HG03520 (cell line): Measurements from ENCODE around the gene ZBTB46.
"Not testable (repeated sequence)": the region's sequence is repeated elsewhere in the genome, so short reads cannot be mapped to it uniquely, and the experiment has no call there.

Source experiments
- ATAC-seq: cut with Tn5 transposase; IDR thresholded peaks from one replicate; pipeline ENCODE4 v1.9.1; 2021; ENCODE audit warnings: mild to moderate bottlenecking, moderate library complexity; ENCODE audit not compliant: unreplicated experiment

The ZBTB46 gene

GRCh38 chr20:63737945-63738686 is 92.9 kb downstream of the ZBTB46 start:
- no peak for ATAC-seq

- no peak for ATAC-seq
Measured at GRCh38 chr20:63737695-63737944, 93.4 kb downstream of the ZBTB46 start.

- ATAC-seq: no peak
Measured at GRCh38 chr20:63736893-63737694, 94.0 kb downstream of the ZBTB46 start.

- ATAC-seq: no peak
Measured at GRCh38 chr20:63735859-63736718, 95.0 kb downstream of the ZBTB46 start, which contains the start of gene LIME1. TSS of gene LIME1 (plus strand) at chr20:63736664. CDS start at chr20:63737550, 886 bp downstream.

GRCh38 chr20:63734946-63735858 is 95.9 kb downstream of the ZBTB46 start:
- ATAC-seq: no peak

GRCh38 chr20:63734111-63734945 is 96.7 kb downstream of the ZBTB46 start:
- no peak for ATAC-seq

GRCh38 chr20:63733579-63734081 is 97.4 kb downstream of the ZBTB46 start:
- ATAC-seq: no peak

GRCh38 chr20:63733117-63733516 is 97.9 kb downstream of the ZBTB46 start:
- ATAC-seq: no peak

GRCh38 chr20:63732118-63733095 is 98.7 kb downstream of the ZBTB46 start:
- ATAC-seq: no peak

- ATAC-seq: no peak
Measured at GRCh38 chr20:63731410-63731809, 99.7 kb downstream of the ZBTB46 start.

- not testable (repeated sequence) for ATAC-seq
Measured at GRCh38 chr20:63730189-63730733, 100.8 kb downstream of the ZBTB46 start.

- ATAC-seq: not testable (repeated sequence)
Measured at GRCh38 chr20:63722967-63723622, 108.0 kb downstream of the ZBTB46 start.

GRCh38 chr20:63718996-63719395 is 112.1 kb downstream of the ZBTB46 start:
- ATAC-seq: no peak

- no peak for ATAC-seq
Measured at GRCh38 chr20:63714858-63715257, 116.2 kb downstream of the ZBTB46 start.

- ATAC-seq: no peak
Measured at GRCh38 chr20:63712191-63712590, 118.9 kb downstream of the ZBTB46 start.

GRCh38 chr20:63711085-63711645 is 119.9 kb downstream of the ZBTB46 start:
- ATAC-seq: no peak

- ATAC-seq: no peak
Measured at GRCh38 chr20:63709149-63709527, 121.9 kb downstream of the ZBTB46 start.
